ENCODE measurements around the gene AFF3.

The AFF3 gene

GRCh38 chr2:100009743-100010142 is 132.6 kb downstream of the AFF3 start:
- no peak for DNase-seq (ENCODE audit: low read depth)
- H3K4me3 ChIP-seq (ENCODE audit: low read length) = no peak overlapping the region
- no peak for TF ChIP-seq CTCF (IDR thresholded peaks at IDR 0.05; ENCODE audit: insufficient read depth, low read depth, low read length, missing control alignments)

GRCh38 chr2:100008956-100009355 is 133.4 kb downstream of the AFF3 start:
- H3K4me3 ChIP-seq (ENCODE audit: low read length) = no peak overlapping the region
- no peak for DNase-seq (ENCODE audit: low read depth)
- no peak for TF ChIP-seq CTCF (IDR thresholded peaks at IDR 0.05; ENCODE audit: insufficient read depth, low read depth, low read length, missing control alignments)

GRCh38 chr2:100006516-100006915 is 135.9 kb downstream of the AFF3 start:
- no peak for DNase-seq (ENCODE audit: low read depth)
- no peak for TF ChIP-seq CTCF (IDR thresholded peaks at IDR 0.05; ENCODE audit: insufficient read depth, low read depth, low read length, missing control alignments)

GRCh38 chr2:100004959-100005387 is 137.4 kb downstream of the AFF3 start:
- TF ChIP-seq CTCF (IDR thresholded peaks at IDR 0.05; ENCODE audit: insufficient read depth, low read depth, low read length, missing control alignments) = no peak
- H3K4me3 ChIP-seq (ENCODE audit: low read length) = no peak overlapping the region
- no peak for DNase-seq (ENCODE audit: low read depth)

More at GRCh38 chr2:100006516-100006915, 135.9 kb downstream of the AFF3 start:
- no peak overlapping the region for H3K4me3 ChIP-seq (ENCODE audit: low read length)

- TF ChIP-seq CTCF (IDR thresholded peaks at IDR 0.05; ENCODE audit: insufficient read depth, low read depth, low read length, missing control alignments) = no peak
- H3K4me3 ChIP-seq (ENCODE audit: low read length) = no peak overlapping the region
- DNase-seq (ENCODE audit: low read depth) = no peak
Measured at GRCh38 chr2:100004348-100004884, 138.0 kb downstream of the AFF3 start.

- TF ChIP-seq CTCF (IDR thresholded peaks at IDR 0.05; ENCODE audit: insufficient read depth, low read depth, low read length, missing control alignments) = no peak
- DNase-seq (ENCODE audit: low read depth) = no peak
- H3K4me3 ChIP-seq (ENCODE audit: low read length) = no peak overlapping the region
Measured at GRCh38 chr2:100002059-100002458, 140.3 kb downstream of the AFF3 start.
